GM11168 (cell line): ENCODE data around the gene UBA52.

Experiments used
- in situ Hi-C: fragments of 300-500 bp; cut with MboI; formaldehyde crosslinking; loops from one replicate; pipeline ENCODE4 v1.12.0; 2022; ENCODE audit warnings: low sequenced_read_pairs; ENCODE audit not compliant: unreplicated experiment

Gene UBA52

DNA sequence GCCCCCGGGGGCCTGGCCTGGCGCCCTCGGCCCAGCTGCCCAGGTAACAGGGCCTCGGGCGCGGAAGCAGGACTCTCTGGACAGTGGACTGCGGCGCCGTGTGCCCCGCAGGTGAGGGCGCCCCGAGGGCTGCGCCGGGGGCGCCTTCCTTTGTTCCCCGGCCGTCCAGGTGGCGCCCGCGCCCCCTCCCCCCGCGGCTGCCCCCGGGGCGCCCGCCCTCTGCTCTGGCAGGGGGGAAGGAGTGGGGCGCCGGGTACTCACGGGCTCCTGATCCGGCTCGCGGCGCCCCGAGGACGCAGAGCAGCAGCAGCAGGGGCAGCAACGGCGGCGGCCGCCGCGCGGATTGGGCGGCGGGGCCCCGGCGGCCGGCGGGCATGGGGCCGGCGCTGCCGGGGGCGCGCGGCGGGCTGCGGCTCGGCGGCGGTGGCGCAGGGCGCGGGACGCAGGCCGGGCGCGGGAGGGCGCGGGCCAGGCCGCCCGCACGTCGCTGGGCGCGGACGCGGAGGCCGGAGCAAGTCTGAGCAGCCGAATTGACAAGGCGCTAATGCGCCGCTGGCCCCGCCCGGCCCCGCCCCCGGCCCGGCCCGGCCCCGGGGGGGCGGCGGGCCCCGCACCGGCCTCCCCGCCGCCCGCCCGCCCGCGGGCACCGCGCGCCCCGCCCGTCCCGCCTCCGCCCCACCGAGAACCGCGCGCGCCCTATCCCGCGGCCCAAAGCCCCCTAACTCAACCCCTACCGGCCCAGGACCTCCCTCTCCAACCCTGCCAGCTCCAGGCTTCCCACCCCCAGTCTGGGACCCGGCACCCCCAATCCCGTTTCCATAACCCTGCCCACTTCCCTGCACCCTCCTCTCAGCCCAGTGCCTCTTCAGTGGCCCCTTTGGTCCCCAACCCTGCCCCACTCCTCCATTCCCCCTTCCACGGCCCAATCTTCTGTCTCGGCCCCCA lies 34.9 kb downstream of the UBA52 start, which contains the start of gene CRLF1:
TSS of gene CRLF1 (minus strand) at position 519 of the 945 bp plus-strand sequence. CDS start at position 376, 143 bp downstream.
- in situ Hi-C loops: no loop called here

DNA sequence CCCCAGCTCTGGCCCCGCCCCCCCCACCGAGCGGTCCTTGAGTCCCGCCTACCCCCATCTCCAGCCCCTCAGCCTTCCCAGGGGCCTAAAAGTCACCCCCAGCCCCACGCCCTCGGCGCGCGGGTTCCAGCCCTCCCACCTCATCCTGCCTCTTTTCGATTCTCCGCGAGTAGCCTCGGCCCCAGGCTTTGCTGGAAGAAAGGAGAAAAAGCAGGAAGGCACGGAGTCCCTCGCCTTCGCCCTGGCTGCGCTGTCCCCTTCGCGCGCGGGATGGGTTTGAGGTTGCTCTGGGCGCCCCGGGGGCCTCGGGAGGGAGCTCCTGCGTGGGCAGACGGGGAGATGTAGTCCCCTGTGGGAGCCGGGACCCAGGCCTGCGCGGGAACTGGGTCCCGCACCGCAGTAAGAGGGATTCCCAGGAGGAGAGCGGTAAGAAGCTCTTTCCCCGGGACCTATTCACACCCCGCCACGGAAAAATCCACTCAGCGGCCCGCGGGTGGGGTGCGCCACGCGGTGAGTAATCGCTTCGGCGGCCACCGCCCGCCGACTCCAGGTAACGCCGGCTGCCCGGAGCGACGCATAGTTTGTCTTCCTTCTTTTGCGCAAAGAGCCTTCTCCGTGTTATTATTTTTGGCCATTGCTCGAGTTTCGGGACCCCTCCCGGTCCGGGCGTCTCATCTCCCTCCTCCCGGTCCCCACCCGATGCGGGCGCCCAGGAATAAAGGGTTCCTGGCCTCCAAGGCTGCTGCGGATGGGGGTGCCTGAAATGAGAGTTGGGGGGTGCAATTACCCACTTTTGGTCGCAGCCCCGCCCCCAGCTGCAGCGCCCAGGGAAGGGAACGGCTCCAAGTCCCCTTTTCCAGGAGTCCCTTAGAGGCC lies 35.8 kb downstream of the UBA52 start:
- in situ Hi-C loops: no loop called here

DNA sequence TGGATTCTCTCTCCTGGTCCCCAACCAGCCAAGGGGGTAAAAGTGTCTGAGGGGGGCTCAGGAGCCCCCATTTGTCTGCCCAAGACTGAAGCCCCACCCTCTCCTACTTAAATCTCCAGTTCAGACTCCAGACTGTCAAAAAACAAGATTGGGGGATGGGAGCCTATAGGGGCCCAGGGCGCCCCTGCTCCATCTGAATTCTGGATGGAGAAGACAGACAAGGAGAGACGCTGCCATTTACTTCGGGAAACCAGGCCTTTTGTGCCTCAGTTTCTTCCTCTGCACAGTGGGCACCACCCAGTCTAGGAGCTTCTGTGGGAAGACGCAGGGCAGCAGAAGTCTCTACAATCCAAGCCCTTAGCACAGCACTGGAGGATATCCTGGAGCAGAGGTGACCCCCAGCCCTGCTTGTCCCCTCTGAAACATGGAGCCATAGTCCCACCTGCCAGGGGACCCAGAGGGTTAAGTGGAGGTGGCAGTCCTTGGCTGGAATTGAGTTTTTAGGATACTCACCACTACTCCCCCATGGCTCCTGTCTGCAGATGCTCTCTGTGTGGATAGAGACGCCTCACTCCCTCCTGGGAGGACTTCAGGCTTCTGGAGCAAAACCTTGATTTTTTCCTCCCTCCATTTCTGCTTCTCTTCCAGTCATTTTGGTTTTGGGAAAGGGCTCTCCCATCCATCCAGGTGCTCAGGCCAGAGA lies 36.6 kb downstream of the UBA52 start:
- in situ Hi-C loops: no loop called here

DNA sequence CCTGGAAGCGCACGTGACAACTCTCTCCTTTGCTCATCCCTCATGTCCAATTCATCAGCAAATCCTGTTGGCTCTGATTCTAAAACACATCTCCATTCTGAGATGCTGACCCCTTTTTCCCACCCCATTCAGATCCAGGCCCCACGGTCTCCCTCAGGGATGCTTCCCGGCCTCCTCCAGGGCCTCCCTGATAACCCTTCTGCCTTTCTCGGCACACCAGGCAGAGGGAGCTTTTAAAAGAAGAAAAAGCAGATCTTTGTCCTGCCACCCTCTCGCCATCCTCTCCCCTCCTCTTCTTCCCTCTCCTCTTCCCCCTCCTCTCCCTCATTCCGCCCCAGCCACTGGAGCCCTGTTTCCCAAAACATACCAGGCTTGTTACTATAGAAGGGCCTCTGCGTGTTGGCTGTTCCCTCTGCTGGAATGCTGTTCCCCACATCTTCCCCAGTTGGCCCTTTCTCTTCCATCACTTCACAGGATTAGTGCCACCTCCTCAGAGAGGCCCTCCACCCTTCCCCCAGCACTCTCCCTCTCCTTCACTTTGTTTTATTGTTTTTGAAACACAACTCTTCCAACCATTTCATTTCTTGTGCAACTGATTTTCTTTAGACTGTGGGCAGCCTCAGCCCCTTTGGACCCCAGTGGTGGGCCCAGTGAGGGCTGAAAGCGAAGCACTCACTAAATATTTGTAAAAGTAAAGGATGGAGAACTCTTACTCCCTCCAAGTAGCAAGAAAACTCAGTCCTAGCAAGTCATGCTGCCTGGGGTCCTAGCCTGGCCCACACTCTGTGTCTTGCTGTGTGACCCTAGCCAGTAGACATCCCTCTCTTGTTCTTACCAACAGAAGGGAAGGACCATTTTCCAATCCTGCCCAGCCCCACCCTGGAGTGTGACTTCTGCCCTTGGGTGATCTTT lies 37.4 kb downstream of the UBA52 start:
- in situ Hi-C loops: no loop called here

DNA sequence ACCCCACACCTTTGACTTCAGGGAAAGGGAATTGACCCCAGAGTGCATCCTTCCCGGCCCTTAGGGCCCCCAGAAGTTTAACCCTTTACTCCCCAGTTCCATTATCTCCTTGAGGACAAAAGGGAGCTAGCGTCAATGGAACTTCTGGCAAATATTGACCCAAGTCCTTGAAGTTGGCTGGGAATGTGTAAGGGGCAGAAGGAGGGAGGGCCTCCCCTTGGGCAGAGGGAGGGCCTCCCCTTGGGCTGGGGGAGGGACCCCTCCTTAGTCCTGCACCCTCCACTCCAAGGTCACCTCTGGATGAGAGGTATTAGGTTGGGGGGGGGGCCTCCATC lies 38.0 kb downstream of the UBA52 start:
- in situ Hi-C loops: no loop called here

DNA sequence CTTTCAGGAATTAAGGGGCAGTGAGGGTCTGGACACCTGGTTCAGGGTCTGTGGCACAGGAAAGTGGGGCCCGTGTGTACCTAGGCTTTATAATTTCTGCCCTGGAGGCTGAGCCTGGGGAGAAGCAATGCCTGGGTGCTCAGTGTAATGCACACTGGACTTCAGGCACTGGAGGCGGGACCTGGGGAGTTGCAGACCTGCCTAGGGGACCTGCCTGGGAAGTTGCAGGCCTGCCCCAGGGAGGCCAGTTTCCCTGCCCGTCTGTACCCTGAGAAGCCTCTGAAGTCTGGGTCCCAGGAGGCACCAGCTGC lies 38.5 kb downstream of the UBA52 start:
- in situ Hi-C loops: no loop called here

DNA sequence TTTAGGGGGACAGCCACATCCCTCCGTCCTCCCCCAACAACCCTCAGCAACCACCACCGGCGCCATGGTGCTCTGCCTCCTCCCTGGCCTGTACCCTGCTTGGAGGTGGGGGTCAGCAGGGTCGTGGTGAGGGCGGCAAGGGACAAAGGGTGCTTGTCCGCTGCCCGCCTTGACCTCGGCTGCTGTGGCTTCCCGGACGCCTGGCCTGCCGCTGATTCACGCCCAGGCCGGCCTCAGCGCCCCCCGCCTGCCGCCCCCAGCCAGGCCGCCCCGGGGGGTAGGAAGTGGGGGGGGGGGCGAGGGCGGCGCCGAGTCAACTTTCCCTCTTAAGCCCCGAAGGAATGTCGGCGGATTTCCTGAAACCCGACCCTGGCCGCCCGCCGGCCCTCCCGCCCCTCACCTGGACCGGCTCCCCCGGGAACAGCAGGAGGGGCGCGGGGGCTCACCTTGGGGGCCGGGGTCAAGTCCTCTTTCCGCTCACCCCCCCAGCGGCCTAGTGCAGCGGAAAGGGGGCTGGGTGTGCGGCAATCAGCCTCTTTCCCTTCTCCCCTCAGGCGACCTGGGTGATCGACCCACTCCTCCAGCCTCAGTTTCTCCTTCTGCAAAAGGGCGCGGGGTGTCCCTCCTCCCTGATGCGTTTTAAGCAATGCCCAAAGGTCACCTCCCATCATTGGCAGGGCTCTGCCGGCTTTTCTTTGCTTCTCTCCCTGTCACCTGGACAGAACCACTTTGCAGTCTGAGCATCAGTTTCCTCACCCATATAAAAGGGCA lies 39.1 kb downstream of the UBA52 start:
- in situ Hi-C loops: no loop called here

DNA sequence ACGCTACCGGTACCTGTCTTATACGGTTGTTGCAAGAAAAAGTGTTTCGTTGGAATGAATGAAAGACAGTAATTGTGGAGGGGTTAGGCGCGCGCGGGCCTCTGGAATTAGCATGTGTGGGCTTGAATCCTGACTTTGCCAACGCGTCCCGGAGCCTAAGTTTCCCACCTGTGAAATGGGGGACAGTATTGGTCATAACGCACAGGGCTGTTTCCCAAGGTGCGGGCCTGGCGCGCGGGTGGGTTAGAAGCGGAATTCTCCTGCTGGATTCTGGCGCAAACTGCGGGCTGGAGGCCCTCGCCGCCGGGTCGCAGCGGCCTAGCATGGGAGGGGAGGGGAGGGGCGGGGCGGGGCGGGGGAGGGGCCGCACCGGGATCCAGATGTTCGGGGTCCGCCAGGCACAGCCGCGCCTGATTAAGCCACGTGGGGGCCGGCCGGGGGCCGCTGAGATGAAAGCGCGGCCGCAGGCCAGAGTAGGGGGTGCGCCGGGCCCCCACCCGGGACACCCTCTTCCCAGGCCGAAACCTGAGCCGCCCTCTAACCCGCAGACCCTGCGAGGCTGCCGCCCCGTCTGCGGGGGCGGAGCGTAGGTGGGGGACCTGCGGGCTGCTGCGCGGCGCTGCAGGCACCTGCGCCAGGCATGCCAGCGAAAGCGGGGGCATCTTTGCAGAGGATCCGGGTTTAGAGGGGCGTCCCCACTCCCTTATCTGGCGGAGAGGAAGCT lies 39.8 kb downstream of the UBA52 start:
- in situ Hi-C loops: no loop called here

DNA sequence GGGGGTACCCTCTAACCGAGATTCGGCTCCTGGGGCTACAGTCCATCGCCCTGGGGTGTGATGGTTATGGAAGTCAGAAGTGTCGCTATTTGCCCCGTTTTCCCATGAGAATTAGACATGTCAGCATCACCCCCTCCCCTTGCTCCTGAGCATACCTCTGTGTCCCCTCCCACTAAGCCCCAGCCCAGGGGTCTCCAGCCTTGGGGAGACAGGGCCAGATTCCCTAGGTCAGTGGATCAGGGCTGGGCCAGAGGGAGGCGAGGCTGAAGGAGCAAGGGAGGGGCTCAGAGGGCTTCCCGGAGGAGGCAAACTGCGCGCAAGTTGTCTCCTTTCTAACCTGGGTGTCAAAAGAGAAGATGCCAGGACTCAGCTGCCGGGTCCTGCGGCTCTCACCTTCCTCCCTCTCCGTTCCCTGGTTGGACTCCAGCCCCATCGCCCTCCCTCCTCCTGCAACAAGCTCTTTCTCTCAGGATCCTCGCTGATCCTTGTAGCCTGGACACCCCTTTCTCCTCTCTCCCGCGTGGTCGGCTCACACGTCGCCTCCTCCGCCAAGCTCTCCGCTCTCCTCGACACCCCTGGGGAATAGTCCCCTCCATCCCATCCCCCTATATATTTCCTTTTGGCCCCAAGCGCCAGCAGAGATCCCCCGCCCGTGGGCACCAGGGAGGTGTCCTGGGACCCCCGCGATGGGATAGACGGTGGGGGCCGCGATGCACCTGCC lies 40.6 kb downstream of the UBA52 start:
- in situ Hi-C loops: no loop called here

DNA sequence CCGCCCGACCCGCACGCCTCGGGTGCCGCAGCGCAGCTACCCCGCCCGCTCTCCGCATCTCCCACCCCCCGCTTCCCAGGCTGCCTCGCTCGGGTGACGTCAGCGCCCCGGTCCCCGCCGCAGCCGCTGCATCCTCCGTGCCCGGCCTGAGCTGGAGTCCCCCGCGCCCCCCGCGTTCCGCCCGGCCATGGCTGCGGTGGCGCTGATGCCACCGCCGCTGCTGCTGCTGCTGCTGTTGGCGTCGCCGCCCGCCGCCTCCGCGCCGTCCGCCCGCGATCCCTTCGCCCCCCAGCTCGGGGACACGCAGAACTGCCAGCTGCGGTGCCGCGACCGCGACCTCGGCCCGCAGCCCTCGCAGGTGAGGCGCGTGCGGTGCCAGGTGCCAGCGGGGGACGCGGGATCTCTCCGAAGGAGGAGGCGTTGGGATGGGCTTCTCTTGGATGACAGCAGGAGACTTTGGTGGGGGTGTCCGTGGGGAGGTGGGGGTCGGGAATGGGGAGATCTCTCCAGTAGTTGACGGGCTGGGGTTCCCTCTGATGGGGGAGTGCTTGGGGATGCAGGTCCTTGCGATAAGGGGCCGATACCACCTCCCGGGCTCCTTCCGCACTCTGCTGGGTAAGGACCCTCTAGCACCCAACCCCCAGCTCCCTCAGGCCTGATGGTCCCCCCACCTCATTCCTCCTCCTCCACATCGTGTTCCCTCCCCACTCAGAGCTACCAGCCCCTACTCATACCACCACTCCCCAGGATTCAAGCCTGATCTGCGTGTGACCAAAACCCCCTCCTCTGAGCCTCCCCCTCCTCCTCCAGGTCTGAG lies 41.3 kb downstream of the UBA52 start, which contains the start of gene TMEM59L:
TSS of gene TMEM59L (plus strand) at position 99 of the 817 bp plus-strand sequence. CDS start at position 188, 89 bp downstream.
- in situ Hi-C loops: no loop called here

DNA sequence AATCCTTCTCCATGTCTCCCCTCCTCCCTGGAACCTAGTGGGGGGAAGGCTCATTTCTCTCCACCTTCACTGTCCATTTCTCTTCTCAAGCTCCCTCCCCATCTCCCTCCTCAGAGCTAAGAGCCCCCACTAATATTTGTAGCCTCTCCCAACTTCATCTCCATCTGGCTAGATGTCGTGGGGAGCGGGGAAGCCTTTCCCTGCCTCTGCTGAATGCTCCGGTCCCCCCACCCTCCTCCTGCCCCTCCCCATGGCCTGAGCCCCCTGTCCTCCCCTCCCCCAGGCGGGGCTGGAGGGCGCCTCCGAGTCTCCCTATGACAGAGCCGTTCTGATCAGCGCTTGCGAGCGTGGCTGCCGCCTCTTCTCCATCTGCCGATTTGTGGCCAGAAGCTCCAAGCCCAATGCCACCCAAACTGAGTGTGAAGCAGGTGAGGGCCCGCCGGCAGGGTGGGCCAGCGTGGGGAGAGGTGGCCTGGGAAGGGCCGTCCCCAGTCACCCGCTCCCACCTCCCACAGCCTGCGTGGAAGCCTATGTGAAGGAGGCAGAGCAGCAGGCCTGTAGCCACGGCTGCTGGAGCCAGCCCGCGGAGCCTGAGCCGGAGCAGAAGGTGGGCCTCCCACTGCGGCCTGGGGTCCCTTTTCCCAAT lies 42.1 kb downstream of the UBA52 start:
- in situ Hi-C loops: no loop called here

DNA sequence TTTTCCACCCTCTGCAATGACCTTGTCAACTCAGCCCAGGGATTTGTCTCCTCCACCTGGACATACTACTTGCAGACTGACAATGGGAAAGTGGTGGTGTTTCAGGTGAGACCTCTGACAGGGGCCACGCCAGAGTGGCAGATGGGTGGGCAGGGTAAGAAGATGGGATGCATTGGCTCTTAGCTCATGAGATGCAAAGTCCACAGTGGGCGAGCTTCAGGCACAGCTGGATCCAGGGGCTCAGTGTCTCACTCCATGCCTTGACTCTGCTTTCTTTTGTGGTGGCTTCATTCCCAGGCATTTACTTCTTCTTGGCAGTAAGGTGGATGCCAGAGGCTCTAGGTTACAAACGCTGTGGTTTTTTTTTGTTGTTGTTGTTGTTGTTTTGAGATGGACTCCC lies 44.4 kb downstream of the UBA52 start:
- in situ Hi-C loops: no loop called here

DNA sequence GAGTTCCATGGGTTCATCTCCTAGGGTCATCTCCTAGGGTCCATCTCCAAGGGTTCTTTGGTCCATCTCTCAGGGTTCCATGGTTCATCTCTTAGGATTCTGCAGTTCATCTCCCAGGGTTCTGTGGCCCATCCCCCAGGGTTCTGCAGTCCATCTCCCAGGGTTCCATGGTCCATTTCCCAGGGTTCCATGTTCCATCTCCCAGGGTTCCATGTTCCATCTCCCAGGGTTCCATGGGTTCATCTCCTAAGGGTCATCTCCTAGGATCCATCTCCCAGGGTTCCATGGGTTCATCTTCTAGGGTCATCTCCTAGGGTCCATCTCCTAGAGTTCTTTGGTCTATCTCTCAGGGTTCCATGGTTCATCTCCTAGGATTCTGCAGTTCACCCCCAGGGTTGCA lies 45.9 kb downstream of the UBA52 start:
- in situ Hi-C loops: no loop called here

DNA sequence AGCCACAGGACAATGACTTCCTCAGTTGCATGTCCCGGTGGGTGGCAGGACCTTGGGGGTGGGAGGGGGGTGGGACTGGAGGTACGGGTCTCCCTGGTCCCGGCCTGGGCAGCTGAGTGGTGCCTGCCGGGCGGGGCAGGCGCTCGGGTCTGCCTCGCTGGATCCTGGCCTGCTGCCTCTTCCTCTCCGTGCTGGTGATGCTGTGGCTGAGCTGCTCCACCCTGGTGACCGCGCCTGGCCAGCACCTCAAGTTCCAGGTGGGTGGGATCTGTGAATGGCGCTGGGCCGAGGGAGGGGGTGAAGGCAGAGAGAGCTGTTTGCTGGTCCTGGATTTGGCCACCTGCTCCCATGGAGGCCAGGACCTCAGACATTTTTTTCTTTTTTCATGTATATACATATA lies 46.6 kb downstream of the UBA52 start:
- in situ Hi-C loops: no loop called here

DNA sequence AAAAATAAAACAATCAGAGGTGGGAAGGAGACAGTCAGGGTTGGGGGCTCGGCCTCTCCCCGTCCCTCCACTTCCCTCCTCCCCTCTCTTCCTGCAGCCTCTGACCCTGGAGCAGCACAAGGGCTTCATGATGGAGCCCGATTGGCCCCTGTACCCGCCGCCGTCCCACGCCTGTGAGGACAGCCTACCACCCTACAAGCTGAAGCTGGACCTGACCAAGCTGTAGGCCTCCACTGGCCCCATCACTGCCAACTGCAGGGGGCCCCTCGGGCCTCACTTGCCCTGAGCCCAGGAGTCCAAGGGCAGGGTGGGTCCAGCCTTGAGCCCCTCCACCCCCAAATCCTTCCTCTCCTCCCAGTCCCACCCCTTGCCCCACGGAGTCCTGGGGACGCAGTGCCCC lies 48.7 kb downstream of the UBA52 start:
- in situ Hi-C loops: no loop called here

DNA sequence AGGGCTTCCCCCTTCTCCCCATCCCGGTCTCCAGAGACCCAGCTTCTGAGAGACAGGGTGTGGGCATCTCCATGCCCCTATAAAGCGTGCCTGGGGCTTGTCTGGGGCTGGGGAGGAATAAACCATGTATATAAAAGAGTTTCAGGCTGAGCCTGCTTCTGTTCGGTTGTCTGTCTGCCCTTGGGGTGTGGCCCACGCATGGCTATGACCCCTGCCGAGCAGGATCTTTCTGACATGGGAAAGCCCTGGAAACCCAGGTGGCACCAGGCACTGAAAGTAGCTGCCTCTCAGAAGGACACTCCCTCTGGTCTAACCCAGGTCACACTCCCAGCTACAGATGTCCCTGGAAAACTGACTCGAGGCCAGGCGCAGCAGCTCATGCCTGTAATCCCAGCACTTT lies 49.2 kb downstream of the UBA52 start:
- in situ Hi-C loops: no loop called here
